Panc1 (cell line): Measurements from ENCODE around the gene KREMEN2. TPM values are rescaled to one million over a fixed set of nuclear protein-coding genes. Genes with fewer than 3 reads are reported as not detected.
A peak's percentile ranks its signal among the peaks of the same experiment; 100 is the strongest.

Experiments used
- ATAC-seq: fragments of 200-7000 bp; cut with Tn5 transposase; 2 replicates; pipeline ENCODE4 v1.9.1; 2020; ENCODE audit warnings: mild to moderate bottlenecking, moderate library complexity
- BruUV-seq: library from RNA; stranded (reverse); fragments of 400-500 nt; replicated peaks from 2 replicates; lab custom pipeline; 2021; lab: Mats Ljungman, UMichigan
- CTCF ChIA-PET: fragments of 300-600 bp; sonication (Branson Sonifier 250); formaldehyde crosslinking; loops from one replicate; lab custom pipeline; 2022; ENCODE audit warnings: antibody characterized with exemption; lab: Charles Lee
- POLR2A ChIA-PET: fragments of 300-600 bp; sonication (Branson Sonifier 250); formaldehyde crosslinking; loops from one replicate; lab custom pipeline; 2022; ENCODE audit warnings: antibody characterized with exemption; lab: Charles Lee
- DNase-seq: peaks from one replicate; pipeline ENCODE4 v3.0.0-alpha.2; 2010; ENCODE audit warnings: low read depth, low spot score
- H3K27ac ChIP-seq: 2 replicates; pipeline ENCODE4 v1.5.1; 2011; ENCODE audit warnings: mild to moderate bottlenecking, low read length, inconsistent platforms
- H3K27me3 ChIP-seq: fragments of 200-500 bp; sonication (Bioruptor generic); 2 replicates; pipeline ENCODE4 v1.6.0; 2014; ENCODE audit warnings: low read length, inconsistent platforms; ENCODE audit not compliant: control insufficient read depth, insufficient read depth
- H3K36me3 ChIP-seq: fragments of 200-500 bp; sonication (Bioruptor generic); 2 replicates; pipeline ENCODE4 v1.5.1; 2014; ENCODE audit warnings: inconsistent platforms, mild to moderate bottlenecking, low read length, moderate library complexity; ENCODE audit not compliant: control insufficient read depth, insufficient read depth
- H3K4me1 ChIP-seq: 2 replicates; pipeline ENCODE4 v1.5.1; 2011; ENCODE audit warnings: inconsistent platforms, mild to moderate bottlenecking, low read length, moderate library complexity; ENCODE audit not compliant: control insufficient read depth, insufficient read depth
- H3K4me3 ChIP-seq, 2 experiments: 2 replicates each; pipeline ENCODE4 v1.5.1; 2011 to 2012; ENCODE audit warnings: low read depth in 2 of 2, low read length in 2 of 2, mild to moderate bottlenecking in 2 of 2, inconsistent platforms in 1 of 2, moderate library complexity in 1 of 2
- H3K9me3 ChIP-seq: fragments of 200-500 bp; sonication (Bioruptor generic); 2 replicates; pipeline ENCODE4 v1.5.1; 2014; ENCODE audit warnings: low read depth, mild to moderate bottlenecking, inconsistent platforms, low read length, moderate library complexity; ENCODE audit not compliant: control insufficient read depth, insufficient read depth
- POLR2AphosphoS5 ChIP-seq: IDR thresholded peaks from 2 replicates; pipeline ENCODE4 v1.6.1; 2012; ENCODE audit warnings: mild to moderate bottlenecking, low read depth, low read length, moderate library complexity
- SIN3A ChIP-seq: IDR thresholded peaks from 2 replicates; pipeline ENCODE4 v1.6.1; 2012; ENCODE audit warnings: low read depth, mild to moderate bottlenecking, low read length, moderate library complexity, borderline replicate concordance; ENCODE audit not compliant: insufficient read depth
- TCF7L2 ChIP-seq: IDR thresholded peaks from 2 replicates; pipeline ENCODE4 v1.6.1; 2011; ENCODE audit warnings: mild to moderate bottlenecking, low read depth, low read length, inconsistent platforms
- in situ Hi-C: cut with HindIII; loops from 2 replicates; pipeline ENCODE4 v1.10.0; 2016; ENCODE audit warnings: low sequenced_read_pairs, low pct_unique_long_range_greater_than_20kb
- intact Hi-C: fragments of 100-400 bp; cut with micrococcal nuclease; formaldehyde crosslinking; loops from one replicate; pipeline ENCODE4 v1.10.0; 2022; ENCODE audit not compliant: unreplicated experiment
- total RNA-seq: library from RNA; stranded (reverse); gene quantifications from one replicate; pipeline ENCODE4 v1.2.1, GENCODE V29; 2021; ENCODE audit not compliant: unreplicated experiment
- TF ChIP-seq, protein P1 (sequence below), 2 experiments: IDR thresholded peaks; 2 replicates each; pipeline ENCODE4 v1.6.1; 2011 to 2012; ENCODE audit warnings: low read depth in 2 of 2, control low read depth in 1 of 2, low read length in 1 of 2, mild to moderate bottlenecking in 1 of 2, moderate library complexity in 1 of 2; ENCODE audit not compliant: insufficient read depth in 1 of 2
- TF ChIP-seq, protein P2 (sequence below): fragments of 450-650 bp; IDR thresholded peaks from 2 replicates; pipeline ENCODE4 v1.5.1; 2017; ENCODE audit warnings: mild to moderate bottlenecking

Gene KREMEN2
- total RNA-seq, 1 experiment from 2014 or later = 10.8 TPM

DNA sequence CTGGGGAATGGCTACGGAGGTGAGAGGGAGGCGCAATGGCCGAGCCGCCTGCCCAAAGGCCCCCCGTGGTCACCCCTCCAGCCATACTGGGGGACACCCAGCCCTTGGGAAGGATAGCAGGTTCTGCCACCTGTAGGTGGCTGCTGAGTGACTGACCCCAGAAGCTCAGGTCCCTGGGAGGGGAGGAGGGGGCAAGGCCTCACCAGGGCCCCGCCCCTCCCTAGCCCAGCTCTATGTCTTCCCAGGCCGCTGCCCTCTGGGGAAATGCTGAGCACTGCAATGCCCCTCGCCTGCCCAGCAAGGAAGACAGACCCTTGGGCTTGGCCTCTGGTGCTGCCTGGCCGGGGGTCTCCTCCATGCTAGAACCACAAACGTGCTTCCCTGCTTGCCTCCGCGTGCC lies 37.2 kb downstream of the KREMEN2 start:
- in situ Hi-C loops (no loop called here), intact Hi-C loops (no loop called here)
- no peak for ATAC-seq
- Histone ChIP-seq H3K27ac (no peak overlapping the region), H3K4me3 (no peak overlapping the region), H3K4me1 (peaks cover 6% of the 10 kb centered on the region), H3K9me3 (no peaks in the 10 kb centered on the region), H3K36me3 (no peaks in the 10 kb centered on the region), H3K27me3 (no peaks in the 10 kb centered on the region)
- ChIA-PET POLR2A (interaction anchor here (0.6 kb wide), 1 partner anchor 20 kb away, joined by 5 read pairs; no protein-coding TSS in a partner anchor), CTCF (interaction anchor here (0.6 kb wide), 1 partner anchor 27 kb away, joined by 3 read pairs; no protein-coding TSS in a partner anchor)
- no peak for TF ChIP-seq TCF7L2
- no peak for DNase-seq
- no TSS peak for BruUV-seq

DNA sequence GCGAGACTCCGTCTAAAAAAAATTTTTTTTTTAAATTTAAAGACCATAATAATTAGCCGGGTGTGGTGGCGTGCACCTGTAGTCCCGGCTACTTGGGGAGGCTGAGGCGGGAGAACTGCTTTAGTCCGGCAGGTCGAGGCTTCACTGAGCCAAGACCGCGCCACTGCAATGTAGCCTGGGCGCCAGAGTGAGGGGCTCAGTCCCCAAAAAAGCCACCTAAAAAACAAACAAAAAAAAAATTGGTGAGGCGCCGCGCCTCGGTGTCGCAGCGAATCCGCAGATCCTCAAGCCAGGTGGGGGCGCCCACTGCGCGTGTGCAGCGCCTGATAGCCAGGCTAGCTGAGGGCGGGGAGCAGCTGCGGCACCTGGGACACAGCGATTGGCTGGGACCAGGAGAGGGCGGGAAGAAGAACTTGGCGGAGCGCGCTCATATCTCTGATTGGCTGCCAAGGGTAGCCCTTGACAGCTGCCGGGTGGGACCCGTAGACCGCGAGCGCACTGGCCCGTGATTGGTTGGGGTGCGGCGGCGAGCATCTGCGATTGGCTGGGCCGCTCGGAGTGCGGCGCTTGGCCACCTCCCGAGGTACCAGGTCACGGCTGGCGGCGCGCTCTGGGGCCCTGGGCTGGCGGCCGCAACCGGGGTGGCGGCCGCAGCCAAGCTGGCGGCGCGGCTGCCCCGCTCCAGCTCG lies 39.7 kb downstream of the KREMEN2 start:
- in situ Hi-C loops = no loop called here
- intact Hi-C loops = no loop called here
- no peaks in the 10 kb centered on the region for H3K36me3 ChIP-seq
- peak overlapping the region; percentile 36 to 37 for H3K4me3 ChIP-seq
- peak; percentile 98 for DNase-seq
- POLR2A ChIA-PET = no interaction called here
- peak; percentile 97 for ATAC-seq
- H3K27ac ChIP-seq = peak overlapping the region; percentile 69
- no TSS peak for BruUV-seq
- no peaks in the 10 kb centered on the region for H3K27me3 ChIP-seq
- peaks cover 25% of the 10 kb centered on the region for H3K4me1 ChIP-seq
- H3K9me3 ChIP-seq = no peaks in the 10 kb centered on the region
- CTCF ChIA-PET = interaction anchor here (0.7 to 1.2 kb wide), 4 partner anchors 16 to 27 kb away, joined by 3 to 11 read pairs (median 4); partner anchors contain the start of gene TNFRSF12A
- TF ChIP-seq, protein P1, sequence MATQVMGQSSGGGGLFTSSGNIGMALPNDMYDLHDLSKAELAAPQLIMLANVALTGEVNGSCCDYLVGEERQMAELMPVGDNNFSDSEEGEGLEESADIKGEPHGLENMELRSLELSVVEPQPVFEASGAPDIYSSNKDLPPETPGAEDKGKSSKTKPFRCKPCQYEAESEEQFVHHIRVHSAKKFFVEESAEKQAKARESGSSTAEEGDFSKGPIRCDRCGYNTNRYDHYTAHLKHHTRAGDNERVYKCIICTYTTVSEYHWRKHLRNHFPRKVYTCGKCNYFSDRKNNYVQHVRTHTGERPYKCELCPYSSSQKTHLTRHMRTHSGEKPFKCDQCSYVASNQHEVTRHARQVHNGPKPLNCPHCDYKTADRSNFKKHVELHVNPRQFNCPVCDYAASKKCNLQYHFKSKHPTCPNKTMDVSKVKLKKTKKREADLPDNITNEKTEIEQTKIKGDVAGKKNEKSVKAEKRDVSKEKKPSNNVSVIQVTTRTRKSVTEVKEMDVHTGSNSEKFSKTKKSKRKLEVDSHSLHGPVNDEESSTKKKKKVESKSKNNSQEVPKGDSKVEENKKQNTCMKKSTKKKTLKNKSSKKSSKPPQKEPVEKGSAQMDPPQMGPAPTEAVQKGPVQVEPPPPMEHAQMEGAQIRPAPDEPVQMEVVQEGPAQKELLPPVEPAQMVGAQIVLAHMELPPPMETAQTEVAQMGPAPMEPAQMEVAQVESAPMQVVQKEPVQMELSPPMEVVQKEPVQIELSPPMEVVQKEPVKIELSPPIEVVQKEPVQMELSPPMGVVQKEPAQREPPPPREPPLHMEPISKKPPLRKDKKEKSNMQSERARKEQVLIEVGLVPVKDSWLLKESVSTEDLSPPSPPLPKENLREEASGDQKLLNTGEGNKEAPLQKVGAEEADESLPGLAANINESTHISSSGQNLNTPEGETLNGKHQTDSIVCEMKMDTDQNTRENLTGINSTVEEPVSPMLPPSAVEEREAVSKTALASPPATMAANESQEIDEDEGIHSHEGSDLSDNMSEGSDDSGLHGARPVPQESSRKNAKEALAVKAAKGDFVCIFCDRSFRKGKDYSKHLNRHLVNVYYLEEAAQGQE (IDR thresholded peaks at IDR 0.05; ENCODE audit: insufficient read depth in 1 of 2, low read depth in 2 of 2, low read length in 1 of 2) = peak in 1 of 2 experiments; percentile 7; a peak in 1 of 4 replicates
- no peak for TF ChIP-seq TCF7L2
- TF ChIP-seq POLR2AphosphoS5 = peak; percentile 51; the same call in 1 of the 2 replicates
- 0 out of 2 replicates have a peak, but pooled peaks have one; percentile 33 for TF ChIP-seq SIN3A
- TF ChIP-seq, protein P2, sequence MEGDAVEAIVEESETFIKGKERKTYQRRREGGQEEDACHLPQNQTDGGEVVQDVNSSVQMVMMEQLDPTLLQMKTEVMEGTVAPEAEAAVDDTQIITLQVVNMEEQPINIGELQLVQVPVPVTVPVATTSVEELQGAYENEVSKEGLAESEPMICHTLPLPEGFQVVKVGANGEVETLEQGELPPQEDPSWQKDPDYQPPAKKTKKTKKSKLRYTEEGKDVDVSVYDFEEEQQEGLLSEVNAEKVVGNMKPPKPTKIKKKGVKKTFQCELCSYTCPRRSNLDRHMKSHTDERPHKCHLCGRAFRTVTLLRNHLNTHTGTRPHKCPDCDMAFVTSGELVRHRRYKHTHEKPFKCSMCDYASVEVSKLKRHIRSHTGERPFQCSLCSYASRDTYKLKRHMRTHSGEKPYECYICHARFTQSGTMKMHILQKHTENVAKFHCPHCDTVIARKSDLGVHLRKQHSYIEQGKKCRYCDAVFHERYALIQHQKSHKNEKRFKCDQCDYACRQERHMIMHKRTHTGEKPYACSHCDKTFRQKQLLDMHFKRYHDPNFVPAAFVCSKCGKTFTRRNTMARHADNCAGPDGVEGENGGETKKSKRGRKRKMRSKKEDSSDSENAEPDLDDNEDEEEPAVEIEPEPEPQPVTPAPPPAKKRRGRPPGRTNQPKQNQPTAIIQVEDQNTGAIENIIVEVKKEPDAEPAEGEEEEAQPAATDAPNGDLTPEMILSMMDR = peak; percentile 92
